ENCODE measurements around the gene FBXO38. TPM values are rescaled to one million over a fixed set of nuclear protein-coding genes. Genes with fewer than 3 reads are reported as not detected.

Gene FBXO38
- total RNA-seq, 2 experiments from 2014 or later: 38.0 to 39.6 TPM

- CTCF ChIA-PET: interaction anchor here (1.2 to 2.0 kb wide), 2 partner anchors 347 to 526 kb away, joined by 3 to 6 read pairs; no protein-coding TSS in a partner anchor
- Mint-ChIP-seq H3K27ac (peak overlapping the region; percentile 100), H3K36me3 (ENCODE audit: low read depth) (peaks cover 36% of the 10 kb centered on the region), H3K9me3 (no peaks in the 10 kb centered on the region), H3K4me1 (ENCODE audit: low read depth) (peaks cover 63% of the 10 kb centered on the region), H3K27me3 (no peaks in the 10 kb centered on the region), H3K4me3 (peak overlapping the region; percentile 99)
- peak; percentile 50 for DNase-seq
- no peak for TF ChIP-seq CTCF (IDR thresholded peaks at IDR 0.05)
- POLR2A ChIA-PET: interaction anchor here (0.9 to 2.1 kb wide), 5 partner anchors 9 to 188 kb away, joined by 3 to 9 read pairs (median 5); no protein-coding TSS in a partner anchor
- peak; percentile 18 for ATAC-seq
- intact Hi-C loops (cut with micrococcal nuclease): loop anchor here (5.0 kb wide), 1 partner anchor 202 kb away; no protein-coding TSS in a partner anchor
Measured at GRCh38 chr5:148384380-148384737, 601 bp downstream of the FBXO38 start.

- peaks cover 34% of the 10 kb centered on the region for H3K36me3 Mint-ChIP-seq (ENCODE audit: low read depth)
- DNase-seq (no peak), ATAC-seq (no peak)
- H3K9me3 Mint-ChIP-seq: no peaks in the 10 kb centered on the region
- H3K27ac Mint-ChIP-seq: peak overlapping the region; percentile 100
- ChIA-PET CTCF (interaction anchor here (2.0 kb wide), 1 partner anchor 346 kb away, joined by 6 read pairs; no protein-coding TSS in a partner anchor), POLR2A (interaction anchor here (1.2 to 2.1 kb wide), 2 partner anchors 8 to 20 kb away, joined by 7 to 9 read pairs; no protein-coding TSS in a partner anchor)
- H3K4me3 Mint-ChIP-seq: peak overlapping the region; percentile 99
- no peak for TF ChIP-seq CTCF (IDR thresholded peaks at IDR 0.05)
- H3K27me3 Mint-ChIP-seq: no peaks in the 10 kb centered on the region
- peaks cover 58% of the 10 kb centered on the region for H3K4me1 Mint-ChIP-seq (ENCODE audit: low read depth)
- intact Hi-C loops (cut with micrococcal nuclease): no loop called here
Measured at GRCh38 chr5:148385094-148385493, 1.3 kb downstream of the FBXO38 start.

- Mint-ChIP-seq H3K36me3 (ENCODE audit: low read depth) (peaks cover 34% of the 10 kb centered on the region), H3K4me1 (ENCODE audit: low read depth) (peaks cover 67% of the 10 kb centered on the region), H3K27ac (peak overlapping the region; percentile 100), H3K9me3 (no peaks in the 10 kb centered on the region), H3K27me3 (no peaks in the 10 kb centered on the region), H3K4me3 (peak overlapping the region; percentile 99)
- ChIA-PET POLR2A (no interaction called here), CTCF (interaction anchor here (2.0 kb wide), 1 partner anchor 345 kb away, joined by 6 read pairs; no protein-coding TSS in a partner anchor)
- intact Hi-C loops (cut with micrococcal nuclease): no loop called here
- ATAC-seq (no peak), DNase-seq (no peak)
- TF ChIP-seq CTCF (IDR thresholded peaks at IDR 0.05): no peak
Measured at GRCh38 chr5:148386041-148386440, 2.3 kb downstream of the FBXO38 start.

GRCh38 chr5:148387325-148387724, 3.6 kb downstream of the FBXO38 start:
- Mint-ChIP-seq H3K27me3 (no peaks in the 10 kb centered on the region), H3K9me3 (no peaks in the 10 kb centered on the region), H3K27ac (peak overlapping the region; percentile 50), H3K4me3 (no peak overlapping the region), H3K4me1 (ENCODE audit: low read depth) (peaks cover 75% of the 10 kb centered on the region), H3K36me3 (ENCODE audit: low read depth) (peaks cover 38% of the 10 kb centered on the region)
- intact Hi-C loops (cut with micrococcal nuclease): no loop called here
- ATAC-seq (no peak), DNase-seq (no peak)
- TF ChIP-seq CTCF (IDR thresholded peaks at IDR 0.05): no peak
- CTCF ChIA-PET: interaction anchor here (2.2 kb wide), 1 partner anchor 344 kb away, joined by 11 read pairs; no protein-coding TSS in a partner anchor
- POLR2A ChIA-PET: no interaction called here

GRCh38 chr5:148388696-148389095, 4.9 kb downstream of the FBXO38 start:
- Mint-ChIP-seq H3K27ac (peak overlapping the region; percentile 88), H3K4me1 (ENCODE audit: low read depth) (peaks cover 79% of the 10 kb centered on the region), H3K9me3 (no peaks in the 10 kb centered on the region), H3K27me3 (no peaks in the 10 kb centered on the region), H3K36me3 (ENCODE audit: low read depth) (peaks cover 42% of the 10 kb centered on the region), H3K4me3 (peak overlapping the region; percentile 47)
- DNase-seq (no peak), ATAC-seq (peak; percentile 45)
- POLR2A ChIA-PET: interaction anchor here (0.7 kb wide), 1 partner anchor 18 kb away, joined by 3 read pairs; no protein-coding TSS in a partner anchor
- TF ChIP-seq CTCF (IDR thresholded peaks at IDR 0.05): no peak
- intact Hi-C loops (cut with micrococcal nuclease): no loop called here
- CTCF ChIA-PET: interaction anchor here (0.7 to 2.2 kb wide), 4 partner anchors 11 to 342 kb away, joined by 3 to 11 read pairs (median 4); no protein-coding TSS in a partner anchor

All from activated CD8-positive, alpha-beta T cell treated with anti-CD3 and anti-CD28 coated beads for 36 hours (primary cell).